Choroid plexus epithelial cell (primary cell): ENCODE results near the gene VIPR1.
A peak's percentile ranks its signal among the peaks of the same experiment; 100 is the strongest.

Experiments used
- DNase-seq: peaks from one replicate; pipeline ENCODE4 v3.0.0-alpha.2; 2010; ENCODE audit warnings: low read depth
- H3K4me3 ChIP-seq: 2 replicates; pipeline ENCODE4 v1.5.1; 2011; ENCODE audit warnings: low read depth, mild to moderate bottlenecking, control low read depth, low read length, moderate library complexity
- TF ChIP-seq, protein P1 (sequence below): conservative IDR thresholded peaks from 2 replicates; pipeline ENCODE4 v1.5.1; 2011; ENCODE audit warnings: low read depth, mild to moderate bottlenecking, control low read depth, inconsistent platforms, low read length, moderate library complexity

The VIPR1 gene

DNA sequence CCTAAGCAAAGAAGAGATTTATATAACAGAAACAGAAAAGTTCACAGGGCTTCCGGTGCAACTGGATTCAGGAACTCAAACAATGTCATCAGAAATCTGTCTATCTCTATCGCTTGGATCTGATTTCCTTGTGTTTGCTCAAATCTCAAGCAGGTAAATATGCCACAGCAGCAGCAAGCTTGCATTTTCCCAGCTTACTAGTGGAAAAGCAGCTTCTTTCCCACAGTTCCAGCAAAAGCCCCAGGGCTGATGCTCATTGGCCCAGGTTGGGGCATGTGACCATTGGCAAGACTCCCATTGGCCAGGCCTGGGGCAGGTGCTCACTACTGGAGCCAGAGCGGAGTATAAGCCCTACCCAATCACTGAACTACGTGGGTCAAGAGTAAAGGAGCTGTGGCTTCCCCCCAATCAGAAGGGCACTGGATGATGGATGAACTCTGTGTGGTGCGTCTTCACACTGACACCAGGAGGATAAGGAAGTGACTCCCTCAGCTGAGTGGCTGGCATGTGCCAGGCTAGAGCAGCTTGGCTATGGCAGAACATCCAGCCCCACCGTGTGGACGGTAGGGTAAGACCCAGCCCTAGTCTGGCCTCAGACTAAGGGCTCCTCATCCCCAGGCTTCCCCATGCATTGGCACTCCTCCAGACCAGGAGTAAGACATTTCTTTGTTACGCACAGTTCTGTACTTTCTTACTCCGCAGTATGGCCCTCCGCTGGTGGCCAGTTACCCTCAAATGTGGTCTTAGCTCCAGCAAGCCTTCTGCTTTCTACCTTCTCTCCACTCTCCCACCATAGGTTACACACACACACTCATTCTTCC, 13.1 kb upstream of the VIPR1 start:
- no peak for DNase-seq
- H3K4me3 ChIP-seq, result no peak overlapping the region
- TF ChIP-seq, protein P1, sequence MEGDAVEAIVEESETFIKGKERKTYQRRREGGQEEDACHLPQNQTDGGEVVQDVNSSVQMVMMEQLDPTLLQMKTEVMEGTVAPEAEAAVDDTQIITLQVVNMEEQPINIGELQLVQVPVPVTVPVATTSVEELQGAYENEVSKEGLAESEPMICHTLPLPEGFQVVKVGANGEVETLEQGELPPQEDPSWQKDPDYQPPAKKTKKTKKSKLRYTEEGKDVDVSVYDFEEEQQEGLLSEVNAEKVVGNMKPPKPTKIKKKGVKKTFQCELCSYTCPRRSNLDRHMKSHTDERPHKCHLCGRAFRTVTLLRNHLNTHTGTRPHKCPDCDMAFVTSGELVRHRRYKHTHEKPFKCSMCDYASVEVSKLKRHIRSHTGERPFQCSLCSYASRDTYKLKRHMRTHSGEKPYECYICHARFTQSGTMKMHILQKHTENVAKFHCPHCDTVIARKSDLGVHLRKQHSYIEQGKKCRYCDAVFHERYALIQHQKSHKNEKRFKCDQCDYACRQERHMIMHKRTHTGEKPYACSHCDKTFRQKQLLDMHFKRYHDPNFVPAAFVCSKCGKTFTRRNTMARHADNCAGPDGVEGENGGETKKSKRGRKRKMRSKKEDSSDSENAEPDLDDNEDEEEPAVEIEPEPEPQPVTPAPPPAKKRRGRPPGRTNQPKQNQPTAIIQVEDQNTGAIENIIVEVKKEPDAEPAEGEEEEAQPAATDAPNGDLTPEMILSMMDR, result no peak

DNA sequence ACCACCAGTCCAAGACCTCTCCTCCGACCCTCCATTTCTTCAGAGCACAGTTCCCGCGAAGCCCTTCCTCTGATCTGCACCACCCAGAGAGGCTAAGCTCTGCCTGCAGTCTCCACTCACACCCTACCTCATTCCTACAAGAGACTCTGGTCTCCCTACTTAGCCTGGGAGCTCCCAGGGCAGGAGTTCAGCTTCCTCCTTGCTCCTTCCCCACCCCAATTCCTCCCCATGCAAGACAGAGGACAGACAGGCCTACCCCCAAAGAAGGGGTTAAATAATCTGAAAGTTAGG, 12.6 kb upstream of the VIPR1 start:
- TF ChIP-seq, protein P1, result no peak
- no peak overlapping the region for H3K4me3 ChIP-seq
- no peak for DNase-seq

DNA sequence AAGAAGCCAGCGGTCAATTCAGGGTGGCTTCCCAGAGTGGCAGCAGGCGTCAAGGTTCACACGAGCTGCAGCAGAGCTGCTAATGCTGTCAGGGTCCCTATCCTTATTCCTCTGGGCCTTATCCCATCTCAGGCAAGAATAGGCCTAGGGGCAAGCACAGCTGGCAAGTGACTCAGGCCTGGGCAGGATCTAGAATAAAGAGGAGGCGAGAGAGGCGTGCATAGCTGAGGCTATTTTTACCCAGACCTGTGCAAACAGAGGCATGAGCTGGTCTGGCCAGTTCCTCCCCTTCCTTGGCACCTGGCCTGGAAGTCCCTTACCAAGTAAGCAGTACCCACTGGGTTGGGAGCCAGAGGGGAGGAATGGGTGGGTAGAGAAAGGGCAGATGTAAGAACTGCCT, 12.2 kb upstream of the VIPR1 start:
- DNase-seq, result peak; percentile 18
- TF ChIP-seq, protein P1, result no peak
- no peak overlapping the region for H3K4me3 ChIP-seq

- H3K4me3 ChIP-seq, result no peak overlapping the region
- no peak for DNase-seq
- TF ChIP-seq, protein P1, result no peak
Observed at GRCh38 chr3:42491881-42492507, 10.4 kb upstream of the VIPR1 start.

GRCh38 chr3:42492508-42493080, 9.8 kb upstream of the VIPR1 start:
- TF ChIP-seq, protein P1, result no peak
- no peak for DNase-seq
- no peak overlapping the region for H3K4me3 ChIP-seq

- TF ChIP-seq, protein P1, result no peak
- no peak for DNase-seq
- H3K4me3 ChIP-seq, result no peak overlapping the region
Observed at GRCh38 chr3:42493126-42493797, 9.2 kb upstream of the VIPR1 start.
